Memory B cell (primary cell): Measurements from ENCODE around the gene SLC2A13.

Experiments
- ATAC-seq: fragments of 150-1000 bp; cut with Tn5 transposase; 2 replicates; pipeline ENCODE4 v1.10.0; 2021; ENCODE audit warnings: low read depth, mild to moderate bottlenecking, moderate library complexity
- DNase-seq, 2 donors: peaks; one replicate each; pipeline ENCODE4 v3.0.0; 2022; ENCODE audit warnings: low spot score in 2 of 2
- H3K27ac Mint-ChIP-seq: one replicate; pipeline ENCODE4 v1.8.0; 2022; ENCODE audit warnings: mild to moderate bottlenecking, moderate library complexity, mixed read lengths
- H3K27me3 Mint-ChIP-seq: one replicate; pipeline ENCODE4 v1.8.0; 2022; ENCODE audit warnings: mixed read lengths
- H3K36me3 Mint-ChIP-seq: one replicate; pipeline ENCODE4 v1.8.0; 2022; ENCODE audit warnings: mild to moderate bottlenecking, mixed read lengths
- H3K4me1 Mint-ChIP-seq: one replicate; pipeline ENCODE4 v1.8.0; 2022; ENCODE audit warnings: mixed read lengths
- H3K4me3 Mint-ChIP-seq: one replicate; pipeline ENCODE4 v1.8.0; 2022; ENCODE audit warnings: mild to moderate bottlenecking, moderate library complexity, mixed read lengths
- H3K9me3 Mint-ChIP-seq: one replicate; pipeline ENCODE4 v1.8.0; 2022; ENCODE audit warnings: mixed read lengths

The SLC2A13 gene

GRCh38 chr12:39892146-39892545, 213.7 kb downstream of the SLC2A13 start:
- Mint-ChIP-seq H3K27me3 (no peaks in the 10 kb centered on the region), H3K4me1 (no peaks in the 10 kb centered on the region), H3K36me3 (no peaks in the 10 kb centered on the region), H3K9me3 (peaks cover 2% of the 10 kb centered on the region), H3K4me3 (no peak overlapping the region), H3K27ac (no peak overlapping the region)
- ATAC-seq (no peak), DNase-seq (no peak)

- ATAC-seq = no peak
- H3K27ac Mint-ChIP-seq = no peak overlapping the region
- no peaks in the 10 kb centered on the region for H3K9me3 Mint-ChIP-seq
- H3K27me3 Mint-ChIP-seq = no peaks in the 10 kb centered on the region
- DNase-seq = no peak
- H3K36me3 Mint-ChIP-seq = no peaks in the 10 kb centered on the region
- no peak overlapping the region for H3K4me3 Mint-ChIP-seq
- no peaks in the 10 kb centered on the region for H3K4me1 Mint-ChIP-seq
Observed at GRCh38 chr12:39887856-39888255, 218.0 kb downstream of the SLC2A13 start.

DNA sequence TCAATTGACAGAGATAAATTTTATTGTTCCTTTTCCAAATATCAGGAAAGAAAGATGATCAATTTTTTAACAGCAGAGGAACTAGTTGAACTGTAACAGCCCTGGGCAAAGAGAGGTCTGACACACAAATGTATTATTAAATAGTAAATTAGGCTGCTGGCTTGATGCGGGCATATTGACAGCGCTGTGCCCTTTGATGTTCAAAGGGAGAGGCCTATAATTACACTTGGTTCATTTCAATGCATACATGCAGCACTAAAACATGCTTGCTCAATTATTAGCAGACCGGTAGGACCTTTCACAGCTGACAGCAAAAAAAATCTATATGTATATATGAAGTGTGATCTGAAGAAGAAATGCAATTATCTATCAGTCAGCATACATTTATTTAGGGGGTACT, 219.8 kb downstream of the SLC2A13 start:
- Mint-ChIP-seq H3K4me1 (no peaks in the 10 kb centered on the region), H3K9me3 (no peaks in the 10 kb centered on the region), H3K36me3 (peaks cover 3% of the 10 kb centered on the region), H3K27ac (no peak overlapping the region), H3K4me3 (no peak overlapping the region), H3K27me3 (no peaks in the 10 kb centered on the region)
- DNase-seq (no peak), ATAC-seq (no peak)

GRCh38 chr12:39884616-39885125, 221.2 kb downstream of the SLC2A13 start:
- ATAC-seq (no peak), DNase-seq (no peak)
- Mint-ChIP-seq H3K27me3 (no peaks in the 10 kb centered on the region), H3K4me3 (no peak overlapping the region), H3K9me3 (peaks cover 4% of the 10 kb centered on the region), H3K27ac (no peak overlapping the region), H3K4me1 (no peaks in the 10 kb centered on the region), H3K36me3 (peaks cover 6% of the 10 kb centered on the region)

GRCh38 chr12:39883411-39883810, 222.5 kb downstream of the SLC2A13 start:
- H3K9me3 Mint-ChIP-seq = peaks cover 6% of the 10 kb centered on the region
- no peaks in the 10 kb centered on the region for H3K4me1 Mint-ChIP-seq
- H3K27ac Mint-ChIP-seq = no peak overlapping the region
- no peaks in the 10 kb centered on the region for H3K27me3 Mint-ChIP-seq
- no peak overlapping the region for H3K4me3 Mint-ChIP-seq
- ATAC-seq (no peak), DNase-seq (no peak)
- peaks cover 8% of the 10 kb centered on the region for H3K36me3 Mint-ChIP-seq

DNA sequence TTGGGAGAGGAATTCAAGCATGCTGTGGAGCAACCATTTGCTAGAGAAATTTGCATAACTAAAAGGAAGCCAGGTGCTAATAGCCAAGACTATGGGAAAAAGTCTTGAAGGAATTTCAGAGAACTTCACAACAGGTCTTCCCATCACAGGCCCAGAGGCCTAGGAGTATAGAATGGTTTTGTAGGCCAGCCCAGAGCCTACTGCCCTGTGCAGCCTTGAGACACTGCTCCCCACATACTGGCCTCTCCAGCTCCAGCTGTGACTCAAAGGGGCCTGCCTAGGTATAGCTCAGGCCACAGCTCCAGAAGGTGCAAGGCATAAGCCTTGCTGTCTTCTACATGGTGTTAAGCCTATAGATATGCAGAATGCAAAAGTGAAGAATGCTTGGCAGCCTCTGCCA, 227.1 kb downstream of the SLC2A13 start:
- DNase-seq = no peak
- no peak for ATAC-seq
- Mint-ChIP-seq H3K4me3 (no peak overlapping the region), H3K27ac (no peak overlapping the region), H3K4me1 (no peaks in the 10 kb centered on the region), H3K36me3 (peaks cover 11% of the 10 kb centered on the region), H3K9me3 (peaks cover 10% of the 10 kb centered on the region), H3K27me3 (no peaks in the 10 kb centered on the region)

DNA sequence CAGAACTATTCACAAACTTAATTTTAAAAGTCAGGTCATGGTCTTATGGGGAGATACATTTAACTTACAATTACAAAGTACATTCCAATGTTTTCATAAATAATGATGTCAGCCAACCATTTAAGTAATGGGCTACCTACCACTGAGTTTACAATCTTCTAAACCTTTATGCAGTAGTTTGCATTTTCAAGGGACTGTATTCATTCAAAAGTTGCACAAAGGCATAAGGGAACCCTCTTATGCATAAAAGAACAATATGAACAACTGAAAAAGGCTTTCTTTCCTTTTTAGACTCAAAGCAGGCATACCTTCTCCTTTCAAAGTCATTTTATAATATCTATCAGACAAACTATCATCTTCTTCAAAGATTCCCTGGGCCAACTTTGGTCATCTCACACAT, 230.2 kb downstream of the SLC2A13 start:
- DNase-seq (no peak), ATAC-seq (no peak)
- Mint-ChIP-seq H3K27me3 (no peaks in the 10 kb centered on the region), H3K27ac (no peak overlapping the region), H3K36me3 (peaks cover 8% of the 10 kb centered on the region), H3K4me1 (no peaks in the 10 kb centered on the region), H3K9me3 (peaks cover 10% of the 10 kb centered on the region), H3K4me3 (no peak overlapping the region)

DNA sequence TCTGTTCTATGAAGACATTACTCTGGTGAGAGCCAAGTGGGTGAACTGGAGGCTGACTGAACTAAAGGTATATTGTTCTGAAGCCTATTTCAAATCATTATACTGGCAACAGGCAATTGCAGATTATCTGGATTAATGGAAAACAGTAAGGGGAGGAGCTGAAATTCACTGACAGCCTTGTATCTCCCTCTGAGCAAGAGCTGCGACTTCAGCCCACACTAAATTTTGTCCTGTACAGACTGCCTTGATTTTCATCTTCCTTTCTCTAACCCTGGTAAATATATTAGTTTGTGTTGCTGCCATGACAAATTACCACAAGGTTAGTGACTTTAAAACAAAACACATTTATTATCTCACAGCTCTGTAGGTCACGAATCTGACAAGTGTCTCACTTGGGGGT, 231.1 kb downstream of the SLC2A13 start:
- no peak for ATAC-seq
- Mint-ChIP-seq H3K27me3 (no peaks in the 10 kb centered on the region), H3K4me1 (no peaks in the 10 kb centered on the region), H3K4me3 (no peak overlapping the region), H3K9me3 (peaks cover 6% of the 10 kb centered on the region), H3K36me3 (peaks cover 5% of the 10 kb centered on the region), H3K27ac (no peak overlapping the region)
- DNase-seq = no peak

DNA sequence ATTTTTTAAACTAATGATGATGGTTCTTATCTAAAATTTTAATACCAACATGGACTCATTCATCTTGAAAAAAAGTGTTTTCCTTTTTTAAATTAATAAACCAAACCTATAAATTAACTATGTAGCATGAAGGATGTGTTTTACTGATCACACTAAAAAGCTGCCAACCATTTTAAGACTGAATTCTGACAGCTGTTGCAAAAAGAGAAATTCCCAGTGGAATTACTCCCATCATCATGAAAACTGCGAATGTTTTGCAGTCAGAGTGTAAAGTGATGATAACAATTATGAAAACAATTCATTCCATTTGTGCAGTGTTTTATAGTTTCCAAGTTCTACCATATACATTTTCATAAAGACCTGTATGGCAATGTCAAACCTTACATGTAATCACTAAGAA, 232.8 kb downstream of the SLC2A13 start:
- Mint-ChIP-seq H3K4me1 (no peaks in the 10 kb centered on the region), H3K36me3 (peaks cover under 1% of the 10 kb centered on the region), H3K4me3 (no peak overlapping the region), H3K27ac (no peak overlapping the region), H3K9me3 (peaks cover under 1% of the 10 kb centered on the region), H3K27me3 (no peaks in the 10 kb centered on the region)
- DNase-seq (no peak), ATAC-seq (no peak)

DNA sequence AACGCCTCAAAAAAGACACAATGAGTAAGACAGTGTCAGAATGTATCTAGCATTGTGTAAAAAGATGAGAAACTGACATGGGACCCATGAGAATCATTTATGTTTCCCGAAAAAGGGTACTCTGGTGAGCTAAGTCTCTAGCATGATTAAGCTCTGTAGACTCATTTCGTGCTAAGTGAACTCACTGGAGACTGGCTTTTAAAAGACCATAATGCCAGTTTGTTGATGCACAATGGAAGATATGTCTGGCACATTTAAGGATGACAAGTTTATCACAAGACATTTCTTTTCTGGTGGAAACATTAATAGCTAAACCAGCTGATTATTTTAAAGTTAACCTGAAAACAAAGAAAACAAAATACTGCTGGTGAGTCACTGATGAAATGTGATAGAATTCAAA, 233.5 kb downstream of the SLC2A13 start:
- H3K27ac Mint-ChIP-seq = no peak overlapping the region
- no peaks in the 10 kb centered on the region for H3K36me3 Mint-ChIP-seq
- H3K9me3 Mint-ChIP-seq = no peaks in the 10 kb centered on the region
- no peaks in the 10 kb centered on the region for H3K27me3 Mint-ChIP-seq
- H3K4me1 Mint-ChIP-seq = no peaks in the 10 kb centered on the region
- DNase-seq = no peak
- ATAC-seq = no peak
- no peak overlapping the region for H3K4me3 Mint-ChIP-seq

GRCh38 chr12:39868328-39868725, 237.6 kb downstream of the SLC2A13 start:
- H3K4me3 Mint-ChIP-seq = no peak overlapping the region
- H3K36me3 Mint-ChIP-seq = peaks cover 9% of the 10 kb centered on the region
- DNase-seq = no peak
- peaks cover 5% of the 10 kb centered on the region for H3K9me3 Mint-ChIP-seq
- no peaks in the 10 kb centered on the region for H3K27me3 Mint-ChIP-seq
- H3K4me1 Mint-ChIP-seq = no peaks in the 10 kb centered on the region
- no peak overlapping the region for H3K27ac Mint-ChIP-seq
- ATAC-seq = no peak

DNA sequence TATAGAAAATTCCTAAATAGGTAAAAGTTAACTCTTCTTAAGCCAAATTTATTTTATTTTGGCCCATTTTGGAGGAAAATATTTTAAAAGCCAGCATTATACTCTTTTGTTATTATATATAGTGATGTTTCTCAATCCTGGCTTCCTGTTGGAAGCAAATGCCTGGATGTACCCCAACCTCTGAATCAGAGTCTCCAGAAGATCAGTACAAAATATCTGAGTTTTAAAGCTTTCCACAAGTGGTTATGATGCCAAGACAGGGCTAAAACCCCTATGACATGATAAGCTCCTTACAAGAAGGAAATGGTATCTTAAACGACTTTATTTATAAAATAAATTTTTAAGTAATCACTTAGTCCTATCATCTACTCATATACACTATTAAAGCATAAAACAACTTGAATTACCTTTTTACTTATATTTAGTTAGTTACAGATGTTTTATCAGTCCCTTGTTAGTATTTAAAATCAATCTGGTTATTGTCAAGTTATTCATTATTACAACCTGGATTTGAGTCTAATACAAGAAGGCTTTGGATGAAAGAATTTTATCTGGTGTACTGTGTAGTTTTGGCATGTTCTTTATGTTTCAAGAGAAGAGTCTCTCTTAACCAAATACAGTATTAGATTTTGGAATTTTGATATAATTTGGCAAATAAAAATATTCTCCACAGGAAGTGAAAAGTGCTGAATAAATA, 238.1 kb downstream of the SLC2A13 start:
- no peak for ATAC-seq
- H3K27me3 Mint-ChIP-seq = no peaks in the 10 kb centered on the region
- no peaks in the 10 kb centered on the region for H3K4me1 Mint-ChIP-seq
- H3K36me3 Mint-ChIP-seq = peaks cover 9% of the 10 kb centered on the region
- peaks cover 5% of the 10 kb centered on the region for H3K9me3 Mint-ChIP-seq
- no peak overlapping the region for H3K4me3 Mint-ChIP-seq
- DNase-seq = no peak
- H3K27ac Mint-ChIP-seq = no peak overlapping the region

GRCh38 chr12:39866135-39866534, 239.7 kb downstream of the SLC2A13 start:
- Mint-ChIP-seq H3K36me3 (peaks cover 9% of the 10 kb centered on the region), H3K4me3 (no peak overlapping the region), H3K9me3 (peaks cover 5% of the 10 kb centered on the region), H3K27me3 (no peaks in the 10 kb centered on the region), H3K4me1 (no peaks in the 10 kb centered on the region), H3K27ac (no peak overlapping the region)
- DNase-seq (no peak), ATAC-seq (no peak)

DNA sequence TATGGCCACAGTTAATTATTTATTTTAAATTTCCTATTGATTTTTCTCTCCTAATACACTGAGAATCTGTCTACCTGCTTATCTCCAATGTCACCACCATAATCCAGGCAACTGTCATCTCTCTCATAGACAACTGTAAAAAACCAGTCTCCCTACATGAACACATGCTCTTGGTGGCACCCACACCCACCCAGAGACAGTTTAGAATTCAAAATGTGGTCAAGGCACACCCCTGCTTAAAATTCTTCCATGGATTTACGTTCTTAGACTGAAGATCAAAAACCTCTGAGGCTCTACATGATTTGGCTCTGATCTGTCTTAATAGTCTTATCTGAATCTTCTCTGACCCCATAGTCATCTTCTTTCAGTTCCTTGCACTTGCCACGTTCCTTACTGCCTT, 245.2 kb downstream of the SLC2A13 start:
- Mint-ChIP-seq H3K27ac (no peak overlapping the region), H3K4me1 (no peaks in the 10 kb centered on the region), H3K9me3 (peaks cover 4% of the 10 kb centered on the region), H3K4me3 (no peak overlapping the region), H3K27me3 (no peaks in the 10 kb centered on the region), H3K36me3 (peaks cover 9% of the 10 kb centered on the region)
- DNase-seq = no peak
- ATAC-seq = no peak

- Mint-ChIP-seq H3K27ac (no peak overlapping the region), H3K36me3 (peaks cover 5% of the 10 kb centered on the region), H3K27me3 (no peaks in the 10 kb centered on the region), H3K9me3 (peaks cover 6% of the 10 kb centered on the region), H3K4me1 (no peaks in the 10 kb centered on the region), H3K4me3 (no peak overlapping the region)
- DNase-seq = no peak
- no peak for ATAC-seq
Observed at GRCh38 chr12:39853003-39853402, 252.9 kb downstream of the SLC2A13 start.
